NCI-H82 treated with DMSO at 0.1 percent for 48 hours (cell line): Measurements from ENCODE around the gene KCNA3.

Experiments used
- DNase-seq: peaks from one replicate; lab custom pipeline; 2025; ENCODE audit not compliant: unreplicated experiment; lab: John Stamatoyannopoulos, UW

Gene KCNA3

GRCh38 chr1:110639724-110640386 lies 34.9 kb downstream of the KCNA3 start:
- DNase-seq, result no peak

- DNase-seq, result no peak
Observed at GRCh38 chr1:110638556-110638955, 36.2 kb downstream of the KCNA3 start.

GRCh38 chr1:110638058-110638457 lies 36.7 kb downstream of the KCNA3 start:
- no peak for DNase-seq

DNA sequence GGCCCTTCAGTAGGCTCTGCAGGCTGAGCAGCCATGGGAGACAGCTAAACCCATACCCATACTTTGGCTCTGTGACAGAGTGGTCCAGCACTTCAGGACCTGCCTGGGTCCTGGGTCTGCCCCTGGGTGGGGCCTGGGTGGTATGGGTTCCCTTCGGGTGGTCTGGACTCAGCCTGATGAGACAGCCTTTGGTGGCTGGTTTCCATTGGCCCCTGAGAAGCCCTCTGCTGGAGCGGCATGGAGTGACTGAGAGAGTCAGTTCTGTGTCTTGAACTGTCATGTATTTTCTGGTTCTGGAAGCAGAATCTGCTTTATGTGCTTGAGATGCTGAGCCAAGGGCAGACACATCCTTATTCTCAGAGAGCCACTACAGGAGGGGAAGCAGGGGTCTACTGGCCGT lies 37.3 kb downstream of the KCNA3 start:
- DNase-seq, result no peak

GRCh38 chr1:110636149-110636935 lies 38.4 kb downstream of the KCNA3 start:
- DNase-seq, result no peak

GRCh38 chr1:110635434-110635833 lies 39.3 kb downstream of the KCNA3 start:
- no peak for DNase-seq

GRCh38 chr1:110634455-110635311 lies 40.1 kb downstream of the KCNA3 start:
- DNase-seq, result no peak

DNA sequence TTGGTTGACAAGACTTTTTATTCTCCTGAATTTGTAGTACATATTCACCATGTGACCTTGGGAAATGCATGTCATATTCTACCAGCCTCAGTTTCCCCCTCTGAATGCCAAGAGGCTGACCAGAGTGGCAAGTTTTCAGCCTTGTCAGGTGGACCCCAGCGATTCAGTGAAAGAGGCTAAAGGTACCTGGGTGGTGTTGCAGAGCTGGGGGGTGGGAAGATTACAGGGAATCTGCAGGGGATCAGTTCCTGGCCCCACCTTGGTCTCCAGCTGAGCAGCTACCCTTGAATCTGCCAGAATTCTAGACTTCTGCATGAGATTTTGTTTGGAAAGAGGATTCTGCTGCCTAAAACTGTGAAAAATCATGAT lies 40.7 kb downstream of the KCNA3 start:
- DNase-seq, result no peak

- no peak for DNase-seq
Observed at GRCh38 chr1:110633646-110634030, 41.1 kb downstream of the KCNA3 start.

- no peak for DNase-seq
Observed at GRCh38 chr1:110631836-110632620, 42.7 kb downstream of the KCNA3 start.

- DNase-seq, result peak; percentile 62
Observed at GRCh38 chr1:110630839-110631663, 43.7 kb downstream of the KCNA3 start.

DNA sequence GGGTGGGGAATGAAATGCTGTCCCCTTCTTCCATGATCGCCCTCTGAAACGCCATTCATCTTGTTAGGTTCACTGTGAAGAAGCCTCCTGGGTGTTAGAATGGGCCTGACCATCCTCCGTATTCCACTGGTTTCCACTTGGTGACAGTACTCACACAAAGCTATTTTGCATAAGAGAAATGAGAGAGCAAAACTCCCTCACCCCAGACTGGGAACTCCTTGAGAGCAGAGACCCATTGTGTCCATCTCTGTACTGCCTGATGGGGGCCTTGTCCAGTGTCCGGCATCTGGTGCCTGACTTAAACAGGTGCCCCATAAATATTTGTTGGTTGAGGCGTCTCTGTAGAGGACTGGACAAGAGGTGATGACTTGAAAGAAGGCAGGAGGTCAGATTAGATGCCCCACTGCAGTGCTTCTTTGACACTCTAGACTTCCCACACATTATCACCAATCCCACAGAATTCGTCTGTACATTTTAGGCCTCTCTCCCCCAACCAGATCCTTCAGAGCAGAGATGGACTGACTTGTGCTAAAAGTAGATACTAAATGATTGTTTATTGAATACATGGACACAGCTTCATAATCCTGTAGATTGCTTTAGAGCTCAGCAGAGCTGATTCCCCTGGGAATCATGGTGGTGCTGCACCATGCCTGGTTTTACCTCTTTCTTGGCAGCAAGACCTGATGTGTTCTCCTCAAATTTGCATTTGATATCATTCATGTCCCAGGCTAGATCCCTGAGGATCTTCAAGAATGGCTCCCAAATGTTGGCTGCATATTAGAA lies 46.2 kb downstream of the KCNA3 start:
- no peak for DNase-seq

DNA sequence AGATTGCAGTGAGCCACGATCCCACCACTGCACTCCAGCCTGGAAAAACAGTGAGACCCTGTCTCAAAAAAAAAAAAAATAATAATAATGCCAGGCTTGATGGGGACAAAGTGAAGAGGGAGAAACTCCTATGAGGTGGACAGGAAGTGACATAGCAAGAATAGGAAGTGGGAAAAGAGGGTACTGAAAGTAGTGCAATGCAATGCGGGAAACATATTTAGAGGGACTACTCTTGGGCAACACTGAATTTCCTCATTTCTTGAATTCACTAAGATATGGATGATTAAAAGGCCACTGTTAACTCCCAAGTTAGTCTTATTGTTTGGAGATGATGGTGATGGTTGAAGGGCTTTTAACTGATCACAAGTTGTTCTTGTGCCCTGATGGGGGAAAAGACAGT lies 47.0 kb downstream of the KCNA3 start:
- no peak for DNase-seq

DNA sequence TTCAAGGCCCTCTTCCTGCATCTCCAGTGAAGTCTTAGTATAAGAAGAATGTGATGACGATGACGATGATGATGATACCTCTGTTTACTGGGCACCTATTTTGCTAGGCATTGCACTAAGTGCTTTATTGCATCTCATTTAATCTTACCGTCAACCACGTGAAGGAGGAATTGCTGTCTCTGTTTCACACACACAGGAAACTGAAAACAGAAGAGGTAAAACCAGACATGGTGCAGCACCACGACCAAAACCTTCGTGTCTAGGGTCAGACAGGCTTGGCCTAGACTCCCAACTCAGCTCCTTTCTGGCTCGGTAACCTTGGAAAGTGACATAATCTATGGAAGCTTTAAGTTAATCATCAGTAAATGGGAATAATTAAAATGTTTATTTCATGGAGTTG lies 47.9 kb downstream of the KCNA3 start:
- DNase-seq, result no peak
